Measurements from ENCODE around the gene TRIM22.

- no peak for TF ChIP-seq POLR2AphosphoS5 (IDR thresholded peaks at IDR 0.05; ENCODE audit: low read depth, low read length)
- no peak for TF ChIP-seq EZH2phosphoT487 (IDR thresholded peaks at IDR 0.05; ENCODE audit: borderline replicate concordance)
- TF ChIP-seq CTCF (IDR thresholded peaks at IDR 0.05 in 2 of 3, conservative IDR thresholded peaks at IDR 0.05 in 1 of 3; ENCODE audit: borderline replicate concordance in 1 of 3, insufficient read depth in 1 of 3, low read depth in 2 of 3, low read length in 2 of 3), result no peak
Observed at GRCh38 chr11:5726351-5726750, 36.8 kb downstream of the TRIM22 start.

All from HCT116 (cell line).